Testis (tissue), 2 donors: ENCODE data around the gene ITM2A.

Experiments
- CTCF ChIP-seq, 3 experiments: fragments of 450-650 bp in 2 of 3; fragments of 200-600 bp in 1 of 3; sonication (generic) in 1 of 3; IDR thresholded peaks; one replicate each; pipeline ENCODE4 v1.5.1; 2016 to 2019; ENCODE audit warnings: antibody characterized with exemption in 3 of 3, mild to moderate bottlenecking in 2 of 3, moderate library complexity in 1 of 3
- POLR2A ChIP-seq: fragments of 450-650 bp; IDR thresholded peaks from one replicate; pipeline ENCODE4 v1.6.1; 2017; ENCODE audit warnings: antibody characterized with exemption, mild to moderate bottlenecking, moderate library complexity

GRCh38 chrX:79375340-79375739, 8.2 kb upstream of the ITM2A start:
- TF ChIP-seq CTCF (IDR thresholded peaks at IDR 0.05) (no peak), POLR2A (no peak)
